GM21619 (cell line): ENCODE data around the gene PRDM2.

Experiments
- ATAC-seq: cut with Tn5 transposase; IDR thresholded peaks from one replicate; pipeline ENCODE4 v1.9.1; 2021; ENCODE audit not compliant: unreplicated experiment

The PRDM2 gene

GRCh38 chr1:13733711-13734110 lies 33.7 kb downstream of the PRDM2 start:
- no peak for ATAC-seq

GRCh38 chr1:13735168-13735930 lies 35.4 kb downstream of the PRDM2 start:
- no peak for ATAC-seq

GRCh38 chr1:13737398-13737797 lies 37.4 kb downstream of the PRDM2 start:
- ATAC-seq = no peak

GRCh38 chr1:13746342-13746741 lies 46.4 kb downstream of the PRDM2 start:
- ATAC-seq = no peak

- peak; percentile 77 for ATAC-seq
Measured at GRCh38 chr1:13748610-13749505, 48.9 kb downstream of the PRDM2 start.

- peak; percentile 23 for ATAC-seq
Measured at GRCh38 chr1:13749543-13750341, 49.8 kb downstream of the PRDM2 start.

GRCh38 chr1:13751458-13751871 lies 51.5 kb downstream of the PRDM2 start:
- ATAC-seq = no peak

GRCh38 chr1:13751985-13752384 lies 52.0 kb downstream of the PRDM2 start:
- ATAC-seq = no peak

- ATAC-seq = no peak
Measured at GRCh38 chr1:13752852-13753251, 52.9 kb downstream of the PRDM2 start.

- ATAC-seq = peak; percentile 36
Measured at GRCh38 chr1:13753636-13754402, 53.8 kb downstream of the PRDM2 start.

- ATAC-seq = no peak
Measured at GRCh38 chr1:13754510-13755103, 54.6 kb downstream of the PRDM2 start.

- no peak for ATAC-seq
Measured at GRCh38 chr1:13756557-13757315, 56.7 kb downstream of the PRDM2 start.

GRCh38 chr1:13757693-13758092 lies 57.7 kb downstream of the PRDM2 start:
- ATAC-seq = no peak

GRCh38 chr1:13759072-13759471 lies 59.1 kb downstream of the PRDM2 start:
- no peak for ATAC-seq

- ATAC-seq = no peak
Measured at GRCh38 chr1:13760340-13760739, 60.4 kb downstream of the PRDM2 start.

GRCh38 chr1:13760921-13761320 lies 60.9 kb downstream of the PRDM2 start:
- no peak for ATAC-seq

- no peak for ATAC-seq
Measured at GRCh38 chr1:13761883-13762282, 61.9 kb downstream of the PRDM2 start.

- no peak for ATAC-seq
Measured at GRCh38 chr1:13762642-13763041, 62.7 kb downstream of the PRDM2 start.

GRCh38 chr1:13763222-13763621 lies 63.2 kb downstream of the PRDM2 start:
- no peak for ATAC-seq
